ENCODE data around the gene ZBTB18. TPM values are rescaled to one million over a fixed set of nuclear protein-coding genes. Genes with fewer than 3 reads are reported as not detected.

The ZBTB18 gene
- total RNA-seq, 2 experiments from 2014 or later, result 57.2 to 59.9 TPM

DNA sequence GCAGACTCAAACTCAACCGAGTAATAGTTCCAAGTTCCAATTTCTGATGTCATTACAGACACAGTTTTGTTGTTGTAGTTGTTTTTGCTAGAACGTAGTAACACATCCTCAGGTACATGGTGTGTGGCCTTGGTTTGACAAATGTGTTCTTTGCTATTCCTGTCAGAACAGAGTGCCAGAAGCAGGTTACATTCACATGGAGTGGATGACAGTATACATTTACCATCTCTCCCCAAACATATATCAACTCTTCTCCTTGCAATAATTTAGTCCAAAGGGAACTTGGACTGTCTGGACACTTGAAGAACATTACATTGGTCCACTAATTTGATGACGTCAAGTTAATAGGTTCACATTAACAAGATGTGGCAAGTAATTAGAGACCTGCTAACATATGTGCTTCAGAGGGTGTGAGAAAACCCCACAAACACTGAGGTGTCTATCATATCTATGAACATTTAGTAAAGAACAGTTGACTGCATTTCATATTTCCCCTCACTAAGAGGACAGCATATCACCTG, 44.6 kb upstream of the ZBTB18 start:
- DNase-seq, result no peak
- Histone ChIP-seq H3K36me3 (ENCODE audit: insufficient read depth, low read length) (no peaks in the 10 kb centered on the region), H3K27me3 (ENCODE audit: control insufficient read depth in 1 of 2, insufficient read depth in 2 of 2, low read length in 2 of 2) (no peaks in the 10 kb centered on the region), H3K9me3 (ENCODE audit: control insufficient read depth in 1 of 2, insufficient read depth in 1 of 2, low read length in 2 of 2) (no peaks in the 10 kb centered on the region), H3K4me1 (ENCODE audit: insufficient read depth, low read length) (peaks cover 17% of the 10 kb centered on the region), H3K27ac (ENCODE audit: low read depth in 1 of 2, low read length in 2 of 2) (no peak overlapping the region), H3K4me3 (ENCODE audit: low read length) (no peak overlapping the region)
- H3K36me3 Mint-ChIP-seq (ENCODE audit: low read depth), result no peaks in the 10 kb centered on the region
- H3K27ac Mint-ChIP-seq, result no peak overlapping the region
- H3K4me1 Mint-ChIP-seq (ENCODE audit: low read depth), result peaks cover 22% of the 10 kb centered on the region
- TF ChIP-seq, protein P1, sequence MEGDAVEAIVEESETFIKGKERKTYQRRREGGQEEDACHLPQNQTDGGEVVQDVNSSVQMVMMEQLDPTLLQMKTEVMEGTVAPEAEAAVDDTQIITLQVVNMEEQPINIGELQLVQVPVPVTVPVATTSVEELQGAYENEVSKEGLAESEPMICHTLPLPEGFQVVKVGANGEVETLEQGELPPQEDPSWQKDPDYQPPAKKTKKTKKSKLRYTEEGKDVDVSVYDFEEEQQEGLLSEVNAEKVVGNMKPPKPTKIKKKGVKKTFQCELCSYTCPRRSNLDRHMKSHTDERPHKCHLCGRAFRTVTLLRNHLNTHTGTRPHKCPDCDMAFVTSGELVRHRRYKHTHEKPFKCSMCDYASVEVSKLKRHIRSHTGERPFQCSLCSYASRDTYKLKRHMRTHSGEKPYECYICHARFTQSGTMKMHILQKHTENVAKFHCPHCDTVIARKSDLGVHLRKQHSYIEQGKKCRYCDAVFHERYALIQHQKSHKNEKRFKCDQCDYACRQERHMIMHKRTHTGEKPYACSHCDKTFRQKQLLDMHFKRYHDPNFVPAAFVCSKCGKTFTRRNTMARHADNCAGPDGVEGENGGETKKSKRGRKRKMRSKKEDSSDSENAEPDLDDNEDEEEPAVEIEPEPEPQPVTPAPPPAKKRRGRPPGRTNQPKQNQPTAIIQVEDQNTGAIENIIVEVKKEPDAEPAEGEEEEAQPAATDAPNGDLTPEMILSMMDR (IDR thresholded peaks at IDR 0.05), result no peak
- ChIA-PET POLR2A (no interaction called here), CTCF (no interaction called here)
- H3K4me3 Mint-ChIP-seq, result no peak overlapping the region
- H3K9me3 Mint-ChIP-seq, result no peaks in the 10 kb centered on the region
- ATAC-seq (ENCODE audit: poor library complexity), result no peak
- no peaks in the 10 kb centered on the region for H3K27me3 Mint-ChIP-seq
- intact Hi-C loops (cut with DNase I, micrococcal nuclease), result no loop called here

DNA sequence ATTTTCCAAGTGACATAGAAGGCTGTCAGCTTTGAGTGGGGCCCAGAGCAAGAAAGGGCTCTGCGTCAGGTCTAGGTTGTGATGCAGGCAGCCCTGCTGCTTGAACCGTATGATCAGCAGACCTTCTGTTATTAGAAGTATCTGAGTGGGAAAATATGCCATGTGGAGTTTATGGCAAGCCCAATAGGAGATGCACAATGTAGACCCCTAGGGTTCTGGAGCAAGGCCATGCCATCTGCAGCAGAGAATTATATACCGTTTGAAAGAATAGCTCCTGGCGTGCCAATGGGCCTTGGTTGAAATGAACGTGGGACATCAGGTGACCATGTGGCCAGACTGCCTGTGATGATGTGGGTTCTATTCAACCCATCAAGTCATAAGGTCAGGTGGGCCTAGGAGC, 44.1 kb upstream of the ZBTB18 start:
- intact Hi-C loops (cut with DNase I, micrococcal nuclease), result no loop called here
- TF ChIP-seq, protein P1 (IDR thresholded peaks at IDR 0.05), result no peak
- no peak overlapping the region for H3K4me3 ChIP-seq (ENCODE audit: low read length)
- Mint-ChIP-seq H3K27ac (no peak overlapping the region), H3K9me3 (no peaks in the 10 kb centered on the region), H3K27me3 (no peaks in the 10 kb centered on the region), H3K36me3 (ENCODE audit: low read depth) (no peaks in the 10 kb centered on the region), H3K4me1 (ENCODE audit: low read depth) (peaks cover 18% of the 10 kb centered on the region), H3K4me3 (no peak overlapping the region)
- no peaks in the 10 kb centered on the region for H3K36me3 ChIP-seq (ENCODE audit: insufficient read depth, low read length)
- ChIA-PET POLR2A (no interaction called here), CTCF (no interaction called here)
- no peaks in the 10 kb centered on the region for H3K27me3 ChIP-seq (ENCODE audit: control insufficient read depth in 1 of 2, insufficient read depth in 2 of 2, low read length in 2 of 2)
- no peak for ATAC-seq (ENCODE audit: poor library complexity)
- H3K27ac ChIP-seq (ENCODE audit: low read depth in 1 of 2, low read length in 2 of 2), result no peak overlapping the region
- DNase-seq, result no peak
- H3K4me1 ChIP-seq (ENCODE audit: insufficient read depth, low read length), result peaks cover 12% of the 10 kb centered on the region
- H3K9me3 ChIP-seq (ENCODE audit: control insufficient read depth in 1 of 2, insufficient read depth in 1 of 2, low read length in 2 of 2), result no peaks in the 10 kb centered on the region

DNA sequence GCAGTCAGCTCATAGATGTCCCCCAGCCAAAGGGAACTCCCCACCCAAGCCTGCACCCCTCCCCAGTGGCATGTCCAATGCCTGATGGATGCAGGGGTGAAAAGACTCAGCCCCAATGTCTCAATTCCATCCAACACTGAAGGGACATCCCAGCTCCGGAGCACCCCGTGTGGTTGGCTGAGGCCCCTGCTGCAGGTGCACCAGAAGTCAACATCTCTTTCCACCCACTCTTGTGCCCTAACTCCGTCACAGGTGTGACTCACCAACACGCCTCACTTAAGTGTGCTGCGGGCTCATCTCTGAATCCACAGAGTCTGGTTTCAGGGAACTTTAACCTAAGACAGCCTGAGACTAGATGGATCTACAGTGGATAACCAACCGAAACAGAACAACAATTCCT, 40.9 kb upstream of the ZBTB18 start:
- H3K36me3 ChIP-seq (ENCODE audit: insufficient read depth, low read length), result no peaks in the 10 kb centered on the region
- no peak overlapping the region for H3K27ac ChIP-seq (ENCODE audit: low read depth in 1 of 2, low read length in 2 of 2)
- DNase-seq, result peak in 6 of 14 experiments; percentile 1 to 53 (median 15)
- POLR2A ChIA-PET, result interaction anchor here (1.1 kb wide), 1 partner anchor 65 kb away, joined by 5 read pairs; no protein-coding TSS in a partner anchor
- ATAC-seq (ENCODE audit: poor library complexity), result peak; percentile 71
- no peak overlapping the region for H3K4me3 ChIP-seq (ENCODE audit: low read length)
- no peaks in the 10 kb centered on the region for H3K27me3 ChIP-seq (ENCODE audit: control insufficient read depth in 1 of 2, insufficient read depth in 2 of 2, low read length in 2 of 2)
- H3K27me3 Mint-ChIP-seq, result no peaks in the 10 kb centered on the region
- no peaks in the 10 kb centered on the region for H3K9me3 ChIP-seq (ENCODE audit: control insufficient read depth in 1 of 2, insufficient read depth in 1 of 2, low read length in 2 of 2)
- H3K4me1 ChIP-seq (ENCODE audit: insufficient read depth, low read length), result no peaks in the 10 kb centered on the region
- CTCF ChIA-PET, result no interaction called here
- H3K4me1 Mint-ChIP-seq (ENCODE audit: low read depth), result no peaks in the 10 kb centered on the region
- TF ChIP-seq, protein P1 (IDR thresholded peaks at IDR 0.05), result no peak
- H3K9me3 Mint-ChIP-seq, result no peaks in the 10 kb centered on the region
- intact Hi-C loops (cut with DNase I, micrococcal nuclease), result no loop called here
- no peak overlapping the region for H3K27ac Mint-ChIP-seq
- H3K36me3 Mint-ChIP-seq (ENCODE audit: low read depth), result no peaks in the 10 kb centered on the region
- no peak overlapping the region for H3K4me3 Mint-ChIP-seq

Measured in CD4-positive, alpha-beta T cell (primary cell).